H1 (cell line): Measurements from ENCODE around the gene ZNF609.

Experiments used
- EP300 ChIP-seq, 2 experiments: IDR thresholded peaks; 1 replicate in 1 of 2; 2 replicates in 1 of 2; pipeline ENCODE4 v1.6.1; 2011 to 2012; ENCODE audit warnings: low read depth in 2 of 2, low read length in 2 of 2, mild to moderate bottlenecking in 2 of 2, borderline replicate concordance in 1 of 2, inconsistent platforms in 1 of 2, moderate library complexity in 1 of 2
- JUND ChIP-seq: IDR thresholded peaks from 2 replicates; pipeline ENCODE4 v1.6.1; 2011; ENCODE audit warnings: mild to moderate bottlenecking, improper control_type of control experiment, low read length
- POLR2A ChIP-seq, 2 experiments: IDR thresholded peaks; 1 replicate in 1 of 2; 2 replicates in 1 of 2; pipeline ENCODE4 v1.6.1; 2011; ENCODE audit warnings: low read depth in 2 of 2, low read length in 2 of 2, mild to moderate bottlenecking in 2 of 2; ENCODE audit errors: control extremely low read depth in 1 of 2
- POLR2AphosphoS5 ChIP-seq: IDR thresholded peaks from 2 replicates; pipeline ENCODE4 v1.6.1; 2011; ENCODE audit warnings: low read depth, low read length
- YY1 ChIP-seq: IDR thresholded peaks from 2 replicates; pipeline ENCODE4 v1.6.1; 2011; ENCODE audit warnings: low read depth, mild to moderate bottlenecking, low read length
- ZNF274 ChIP-seq: IDR thresholded peaks from 2 replicates; pipeline ENCODE4 v1.7.0; 2012; ENCODE audit warnings: low read length, borderline replicate concordance; ENCODE audit errors: extremely low read depth
- TF ChIP-seq, protein P1 (sequence below), 3 experiments: IDR thresholded peaks; 1 replicate in 2 of 3; 2 replicates in 1 of 3; pipeline versions ENCODE4 v1.5.1 to v1.6.1; 2011; ENCODE audit warnings: low read length in 3 of 3, mild to moderate bottlenecking in 3 of 3, inconsistent platforms in 2 of 3, low read depth in 1 of 3, moderate library complexity in 1 of 3; ENCODE audit not compliant: insufficient read depth in 1 of 3; ENCODE audit errors: control extremely low read depth in 1 of 3

DNA sequence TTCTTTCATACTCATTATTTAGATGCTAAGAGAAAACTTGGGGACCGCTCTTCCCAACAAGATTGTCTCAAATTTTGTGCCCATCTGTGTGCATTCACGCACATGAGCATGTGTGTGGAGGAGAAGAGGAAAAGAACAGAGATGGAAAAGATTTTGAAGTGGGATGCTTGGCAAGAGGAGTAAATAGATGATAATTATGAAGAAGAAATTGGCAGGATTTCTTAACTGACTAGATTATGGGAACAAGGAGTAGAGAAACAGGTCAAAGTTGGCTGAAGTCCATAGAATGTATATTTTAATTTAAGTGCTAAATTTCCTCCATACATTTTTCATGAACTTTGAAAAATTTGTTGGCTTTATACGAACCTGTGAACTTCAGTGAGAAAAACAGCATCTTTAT lies 100.1 kb downstream of the ZNF609 start:
- TF ChIP-seq POLR2AphosphoS5 (no peak), JUND (no peak), POLR2A (IDR thresholded peaks at IDR 0.05; ENCODE audit: control extremely low read depth in 1 of 2, low read depth in 2 of 2, low read length in 2 of 2) (no peak), ZNF274 (no peak), EP300 (IDR thresholded peaks at IDR 0.05; ENCODE audit: borderline replicate concordance in 1 of 2, low read depth in 2 of 2, low read length in 2 of 2) (no peak), YY1 (no peak)
- TF ChIP-seq, protein P1, sequence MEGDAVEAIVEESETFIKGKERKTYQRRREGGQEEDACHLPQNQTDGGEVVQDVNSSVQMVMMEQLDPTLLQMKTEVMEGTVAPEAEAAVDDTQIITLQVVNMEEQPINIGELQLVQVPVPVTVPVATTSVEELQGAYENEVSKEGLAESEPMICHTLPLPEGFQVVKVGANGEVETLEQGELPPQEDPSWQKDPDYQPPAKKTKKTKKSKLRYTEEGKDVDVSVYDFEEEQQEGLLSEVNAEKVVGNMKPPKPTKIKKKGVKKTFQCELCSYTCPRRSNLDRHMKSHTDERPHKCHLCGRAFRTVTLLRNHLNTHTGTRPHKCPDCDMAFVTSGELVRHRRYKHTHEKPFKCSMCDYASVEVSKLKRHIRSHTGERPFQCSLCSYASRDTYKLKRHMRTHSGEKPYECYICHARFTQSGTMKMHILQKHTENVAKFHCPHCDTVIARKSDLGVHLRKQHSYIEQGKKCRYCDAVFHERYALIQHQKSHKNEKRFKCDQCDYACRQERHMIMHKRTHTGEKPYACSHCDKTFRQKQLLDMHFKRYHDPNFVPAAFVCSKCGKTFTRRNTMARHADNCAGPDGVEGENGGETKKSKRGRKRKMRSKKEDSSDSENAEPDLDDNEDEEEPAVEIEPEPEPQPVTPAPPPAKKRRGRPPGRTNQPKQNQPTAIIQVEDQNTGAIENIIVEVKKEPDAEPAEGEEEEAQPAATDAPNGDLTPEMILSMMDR (IDR thresholded peaks at IDR 0.05; ENCODE audit: control extremely low read depth in 1 of 3, insufficient read depth in 1 of 3, low read depth in 1 of 3, low read length in 3 of 3) = no peak
